HG03039 (cell line): ENCODE results near the gene MYO9A.
"Not testable (repeated sequence)": the region's sequence is repeated elsewhere in the genome, so short reads cannot be mapped to it uniquely, and the experiment has no call there.

Experiments used
- ATAC-seq: cut with Tn5 transposase; IDR thresholded peaks from one replicate; pipeline ENCODE4 v1.9.1; 2021; ENCODE audit warnings: mild to moderate bottlenecking, moderate library complexity; ENCODE audit not compliant: unreplicated experiment

MYO9A gene

DNA sequence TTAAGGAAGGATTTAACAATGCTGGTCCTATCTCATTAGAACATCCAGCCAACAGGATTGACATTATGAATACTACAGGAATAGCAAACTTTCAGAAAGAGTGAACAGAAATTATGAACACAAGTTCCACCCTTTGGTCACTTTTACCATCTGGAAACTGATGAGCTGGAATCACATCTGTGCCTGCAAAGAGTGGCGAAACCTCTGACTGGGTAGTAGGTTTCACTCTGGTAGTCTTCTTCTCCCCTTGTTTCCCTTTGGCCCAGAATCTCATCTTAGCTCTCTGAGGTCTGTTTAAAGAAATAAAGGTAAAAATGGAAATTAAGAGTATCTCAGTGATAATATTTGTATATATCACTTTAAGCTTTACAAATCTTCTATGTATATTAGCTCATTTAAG, 234.5 kb downstream of the MYO9A start:
- no peak for ATAC-seq

DNA sequence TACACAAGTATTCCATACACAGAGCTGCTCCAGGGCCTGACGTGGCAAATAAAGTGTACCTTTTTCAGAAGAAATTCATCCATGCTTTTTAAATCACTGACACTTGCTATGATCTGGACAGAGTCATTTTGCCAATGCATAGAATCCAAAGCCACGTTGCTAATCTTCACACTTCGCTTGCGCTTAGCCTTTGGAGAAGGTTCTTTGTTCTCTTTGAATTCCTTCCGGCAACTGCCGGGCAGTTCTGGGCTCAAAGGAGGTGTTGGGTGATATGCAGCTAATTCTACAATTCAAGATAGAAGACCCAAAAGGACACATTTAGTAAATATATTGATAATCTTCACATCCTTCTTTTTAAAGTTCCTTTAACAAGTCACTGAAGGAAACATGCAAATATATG, 237.7 kb downstream of the MYO9A start:
- no peak for ATAC-seq

DNA sequence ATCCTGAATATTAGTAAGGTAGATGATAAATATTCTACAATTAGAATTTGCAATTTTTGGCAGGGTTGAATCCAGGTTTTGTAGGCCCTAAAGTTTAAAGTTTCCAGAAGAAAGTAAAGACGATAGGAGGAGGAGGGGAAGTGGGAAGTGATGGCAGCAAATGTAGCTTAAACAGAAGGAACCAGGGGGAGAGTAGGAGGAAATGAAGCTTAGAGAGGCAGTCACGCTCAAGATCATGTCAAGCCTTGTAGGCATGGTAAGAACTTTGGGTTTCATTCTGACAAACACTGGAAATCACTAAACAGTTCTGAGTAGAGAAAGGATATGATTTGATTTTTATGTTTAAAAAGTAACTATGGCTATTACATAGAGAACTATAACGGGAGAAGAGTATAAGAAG, 243.7 kb downstream of the MYO9A start:
- ATAC-seq: no peak

DNA sequence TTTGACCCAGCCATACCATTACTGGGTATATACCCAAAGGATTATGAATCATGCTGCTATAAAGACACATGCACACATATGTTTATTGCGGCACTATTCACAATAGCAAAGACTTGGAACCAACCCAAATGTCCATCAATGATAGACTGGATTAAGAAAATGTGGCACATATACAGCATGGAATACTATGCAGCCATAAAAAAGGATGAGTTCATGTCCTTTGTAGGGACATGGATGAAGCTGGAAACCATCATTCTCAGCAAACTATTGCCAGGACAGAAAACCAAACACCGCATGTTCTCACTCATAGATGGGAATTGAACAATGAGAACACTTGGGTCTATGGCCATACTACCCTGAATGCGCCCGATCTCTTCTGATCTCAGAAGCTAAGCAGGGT, 259.7 kb downstream of the MYO9A start:
- not testable (repeated sequence) for ATAC-seq

DNA sequence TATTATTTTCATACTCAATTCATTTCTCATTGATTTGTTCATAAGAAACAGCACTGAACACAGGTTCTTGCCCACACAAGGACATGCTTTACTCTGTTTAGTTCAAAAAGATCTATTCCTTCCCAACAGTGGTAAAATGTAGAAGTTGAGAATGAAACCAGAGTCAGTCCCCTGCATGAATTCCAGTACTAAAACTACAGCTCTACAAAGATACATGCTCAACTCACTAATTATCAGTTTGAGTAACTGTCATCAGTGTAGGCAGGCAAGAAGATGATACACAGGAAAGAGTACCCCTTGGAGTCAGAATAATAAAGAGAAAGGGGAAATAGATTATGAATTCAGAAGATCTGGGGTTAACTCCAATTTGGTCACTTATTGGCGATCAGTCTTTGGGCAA, 264.4 kb downstream of the MYO9A start:
- no peak for ATAC-seq

DNA sequence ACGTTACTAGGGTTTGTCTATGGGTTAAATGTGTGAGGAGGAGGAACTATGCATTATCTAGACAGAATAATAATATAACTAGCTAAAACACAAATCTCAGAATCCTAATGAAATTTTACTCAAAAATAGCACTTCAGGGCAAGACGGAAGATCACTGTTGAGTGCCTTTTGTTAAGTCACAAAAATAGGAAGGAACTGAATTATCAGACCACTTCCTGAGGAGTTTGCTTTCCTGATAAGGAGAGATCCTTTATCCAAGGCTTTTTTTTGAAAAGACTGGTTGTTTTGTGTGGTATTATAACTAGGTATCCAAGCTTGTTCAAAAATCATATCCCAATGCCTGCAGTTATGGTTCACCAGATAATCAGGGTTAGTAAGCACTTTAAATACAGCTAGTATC, 273.0 kb downstream of the MYO9A start:
- ATAC-seq: no peak

DNA sequence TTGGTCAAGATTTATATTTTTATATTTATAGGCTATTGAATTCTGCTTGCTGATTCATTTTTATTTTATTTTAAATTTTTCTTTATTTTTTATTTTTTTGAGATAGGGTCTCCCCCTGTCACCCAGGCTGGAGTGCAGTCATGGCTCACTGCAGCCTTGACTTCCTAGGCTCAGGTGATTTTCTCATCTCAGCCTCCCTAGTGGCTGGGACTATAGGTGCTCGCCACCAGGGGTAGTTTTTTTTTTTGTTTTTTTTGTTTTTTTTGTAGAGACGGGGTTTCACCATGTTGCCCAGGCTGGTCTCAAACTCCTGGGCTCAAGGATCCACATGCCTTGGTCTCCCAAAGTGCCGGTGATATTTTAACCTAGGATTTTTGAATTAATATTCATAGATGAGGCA, 276.4 kb downstream of the MYO9A start:
- no peak for ATAC-seq

DNA sequence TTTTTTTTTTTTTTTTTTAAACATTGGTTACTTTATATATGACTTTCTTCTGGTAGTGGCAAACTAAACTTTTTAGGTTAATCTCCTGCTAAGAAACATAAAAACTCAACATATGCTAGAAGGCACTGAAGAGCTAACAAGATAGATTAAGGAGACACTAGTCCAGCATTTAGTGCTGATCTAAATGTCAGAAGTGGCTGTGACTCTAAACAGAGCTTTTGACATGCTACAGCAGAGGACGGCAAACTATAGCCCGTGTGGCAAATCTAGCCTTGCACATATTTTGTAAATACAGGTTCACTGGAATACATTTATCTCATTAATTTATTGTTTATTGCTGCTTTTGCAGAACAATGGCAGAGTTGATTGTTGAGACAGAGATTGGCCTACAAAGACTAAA, 287.0 kb downstream of the MYO9A start:
- ATAC-seq: no peak

DNA sequence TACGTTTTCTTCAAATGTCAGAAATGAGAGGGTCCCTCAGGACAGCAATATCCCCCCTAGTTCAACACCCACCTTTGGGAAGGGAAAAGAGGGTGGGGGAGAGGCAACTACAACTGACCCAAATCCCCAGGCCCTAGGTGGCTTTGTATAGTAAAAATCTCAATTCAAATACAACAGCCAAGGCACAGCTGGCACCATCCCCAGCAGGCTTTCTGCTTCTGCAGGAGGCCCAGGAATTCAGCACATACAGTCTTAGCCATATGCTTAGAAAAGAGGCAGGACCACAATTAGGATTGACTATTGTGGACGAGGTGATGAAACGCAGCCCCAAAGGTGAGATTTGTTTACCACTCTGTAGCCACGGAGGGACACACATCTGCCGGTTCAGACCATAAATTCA, 291.8 kb downstream of the MYO9A start:
- ATAC-seq: no peak

DNA sequence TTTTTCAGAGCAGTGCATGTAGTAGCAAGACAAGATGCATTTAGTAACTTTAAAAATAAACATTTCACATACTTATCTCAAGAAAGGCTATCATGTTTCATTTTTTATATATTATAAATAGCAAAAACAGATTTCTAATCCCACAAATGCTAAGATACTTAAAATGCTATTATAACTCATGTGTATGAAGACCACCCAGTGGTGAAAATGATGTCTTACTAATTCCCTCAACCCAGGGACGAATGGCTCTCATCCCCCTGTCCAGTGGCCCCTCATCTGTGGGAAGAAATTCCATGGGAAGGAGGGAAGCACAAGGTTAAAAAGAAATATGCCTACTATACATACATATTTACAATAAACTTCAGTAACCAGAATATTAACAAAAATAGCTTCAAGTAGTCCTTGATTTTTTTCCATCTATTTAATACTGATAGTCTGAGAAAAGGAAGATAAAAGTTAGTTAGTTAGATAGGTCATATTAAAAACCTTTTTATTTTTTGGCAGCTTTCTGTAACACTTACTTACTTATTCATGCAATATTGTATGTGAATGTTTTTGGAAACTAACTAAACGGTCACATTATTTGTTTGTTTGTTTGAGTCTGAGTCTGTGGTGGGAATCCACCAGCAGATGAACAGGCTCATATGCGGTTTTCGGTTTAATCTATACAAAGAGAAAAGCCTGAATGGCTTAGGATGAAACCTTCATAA, 292.8 kb downstream of the MYO9A start:
- no peak for ATAC-seq

DNA sequence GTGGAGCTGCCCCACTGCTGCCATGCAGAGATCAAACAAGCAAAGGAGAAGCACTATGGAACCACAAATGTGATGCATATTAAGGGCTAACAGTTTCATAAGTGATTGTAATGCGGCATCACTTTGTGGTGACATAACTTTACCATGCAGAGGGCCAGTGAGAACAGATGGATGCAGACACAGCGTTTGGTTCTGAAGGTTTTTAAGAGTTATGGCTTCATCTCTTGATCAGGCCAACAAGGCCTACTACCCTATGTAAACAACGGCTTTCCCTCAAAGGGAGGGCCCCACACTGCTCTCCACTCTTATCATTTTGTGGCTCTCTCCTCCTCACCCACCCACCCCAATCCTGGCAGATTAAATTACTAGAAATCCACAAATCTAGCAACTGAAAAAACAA, 294.1 kb downstream of the MYO9A start:
- no peak for ATAC-seq

DNA sequence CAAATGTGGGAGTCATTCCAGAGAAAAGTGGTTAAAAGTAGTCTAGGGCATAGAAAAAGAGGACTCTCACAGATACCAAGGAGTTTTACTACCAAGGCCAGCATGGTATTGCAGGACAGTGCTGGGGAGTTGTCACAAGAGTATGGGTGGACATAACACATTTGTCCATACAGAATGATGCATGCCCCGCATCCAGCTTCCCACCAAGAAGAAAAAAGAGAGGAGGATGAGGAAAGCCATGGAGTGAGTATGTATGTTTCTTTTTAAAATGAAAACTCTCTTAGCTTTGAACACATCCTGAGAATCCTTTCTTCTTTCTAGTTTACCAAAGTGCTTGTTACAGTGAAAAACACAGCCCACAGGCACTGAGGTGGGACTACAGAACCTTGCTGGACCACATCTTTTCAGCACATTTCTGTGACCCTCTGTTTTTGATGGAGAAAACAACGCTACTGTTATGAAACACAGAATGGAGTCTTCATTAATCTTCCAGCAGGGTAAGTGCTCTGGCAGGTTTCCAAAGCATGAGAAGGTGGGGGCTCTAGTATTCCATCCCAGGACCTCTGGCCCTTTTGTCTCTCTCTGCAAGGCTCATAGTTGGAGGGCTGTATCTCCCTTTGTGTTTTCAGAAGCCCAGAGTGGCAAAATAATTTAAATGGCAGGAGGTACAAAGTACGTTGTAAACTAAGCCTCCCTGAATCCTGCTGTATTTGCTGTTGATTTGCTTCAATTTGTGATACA, 294.9 kb downstream of the MYO9A start:
- ATAC-seq: no peak

DNA sequence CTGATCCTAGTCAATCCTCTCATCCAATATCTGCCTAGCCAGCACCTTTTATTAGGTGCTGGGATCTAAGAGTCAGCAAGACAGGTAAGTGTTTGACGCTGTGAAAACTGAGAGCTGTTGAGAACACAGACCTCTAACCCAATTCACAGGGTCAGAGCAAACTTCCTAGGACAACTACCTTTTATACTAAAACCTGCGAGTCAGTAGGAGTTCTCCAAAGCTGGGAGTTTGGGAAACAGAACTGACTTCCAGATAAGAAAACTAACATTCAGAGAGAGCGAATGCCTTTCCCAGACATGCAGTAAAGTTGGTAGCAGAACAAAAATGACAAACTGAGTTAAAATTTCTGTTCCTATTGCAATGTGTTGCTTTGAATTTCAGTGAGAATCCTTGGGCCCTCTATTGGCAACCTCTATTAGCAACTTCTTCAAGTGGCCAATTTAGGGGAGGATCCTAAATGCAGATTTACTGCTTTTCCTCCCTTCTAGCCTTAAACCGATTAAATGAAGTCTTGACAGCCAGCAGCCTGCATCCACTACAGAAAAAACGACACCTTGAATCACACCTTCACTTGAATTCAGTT, 296.3 kb downstream of the MYO9A start:
- no peak for ATAC-seq

DNA sequence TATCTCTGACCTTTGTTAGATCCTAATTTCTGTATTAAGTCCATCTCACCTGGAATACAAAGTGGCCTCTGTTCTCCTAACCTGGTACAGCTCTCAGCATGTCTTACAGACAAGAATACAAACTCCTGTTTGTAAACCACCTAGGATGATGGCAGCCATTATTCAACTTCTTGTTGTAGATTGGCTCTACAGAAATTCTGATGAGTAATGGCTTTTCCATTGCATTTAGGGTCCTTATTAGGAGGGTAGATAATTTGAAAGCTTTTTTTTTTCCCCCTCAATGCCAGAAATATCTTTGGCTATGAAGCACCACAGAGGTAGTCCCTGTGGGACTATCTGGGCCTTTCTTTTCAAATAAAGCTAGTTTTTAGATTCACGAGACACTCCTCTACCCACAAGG, 297.8 kb downstream of the MYO9A start:
- ATAC-seq: no peak

DNA sequence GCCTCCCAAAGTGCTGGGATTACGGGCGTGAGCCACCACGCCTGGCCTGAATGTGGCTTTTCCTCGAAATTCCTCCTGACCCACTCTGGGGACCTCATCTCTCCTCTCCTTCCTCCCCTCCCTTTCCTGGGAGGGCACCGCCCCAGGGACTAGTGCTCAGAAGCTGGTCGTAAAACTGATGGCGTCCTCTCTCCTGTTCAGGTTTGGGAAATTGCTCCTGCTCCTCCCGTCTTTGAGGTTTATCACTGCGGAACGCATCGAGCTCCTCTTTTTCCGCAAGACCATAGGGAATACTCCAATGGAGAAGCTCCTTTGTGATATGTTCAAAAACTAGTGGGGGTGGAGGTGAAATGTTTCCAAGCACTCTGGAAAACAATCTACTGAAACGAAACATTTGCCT, 300.6 kb downstream of the MYO9A start:
- no peak for ATAC-seq

DNA sequence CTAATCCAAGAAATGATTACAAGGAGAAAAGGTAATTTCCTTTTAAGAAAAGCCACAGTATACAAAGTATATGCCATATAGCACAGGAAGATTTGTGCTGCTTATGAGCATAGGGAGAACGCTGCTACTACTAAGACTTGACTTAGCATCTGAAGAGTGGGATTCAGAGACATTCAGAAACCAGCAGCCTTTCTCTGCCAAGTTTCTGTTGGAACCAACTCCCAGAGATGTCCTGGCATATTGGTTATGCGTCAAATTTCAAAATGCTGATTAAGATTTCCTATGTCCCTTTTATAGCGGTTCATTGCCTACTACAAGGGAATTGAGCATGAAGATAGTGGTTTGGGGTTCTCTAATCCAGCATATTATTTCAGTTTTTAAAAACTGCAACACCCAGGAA, 302.6 kb downstream of the MYO9A start:
- ATAC-seq: no peak

DNA sequence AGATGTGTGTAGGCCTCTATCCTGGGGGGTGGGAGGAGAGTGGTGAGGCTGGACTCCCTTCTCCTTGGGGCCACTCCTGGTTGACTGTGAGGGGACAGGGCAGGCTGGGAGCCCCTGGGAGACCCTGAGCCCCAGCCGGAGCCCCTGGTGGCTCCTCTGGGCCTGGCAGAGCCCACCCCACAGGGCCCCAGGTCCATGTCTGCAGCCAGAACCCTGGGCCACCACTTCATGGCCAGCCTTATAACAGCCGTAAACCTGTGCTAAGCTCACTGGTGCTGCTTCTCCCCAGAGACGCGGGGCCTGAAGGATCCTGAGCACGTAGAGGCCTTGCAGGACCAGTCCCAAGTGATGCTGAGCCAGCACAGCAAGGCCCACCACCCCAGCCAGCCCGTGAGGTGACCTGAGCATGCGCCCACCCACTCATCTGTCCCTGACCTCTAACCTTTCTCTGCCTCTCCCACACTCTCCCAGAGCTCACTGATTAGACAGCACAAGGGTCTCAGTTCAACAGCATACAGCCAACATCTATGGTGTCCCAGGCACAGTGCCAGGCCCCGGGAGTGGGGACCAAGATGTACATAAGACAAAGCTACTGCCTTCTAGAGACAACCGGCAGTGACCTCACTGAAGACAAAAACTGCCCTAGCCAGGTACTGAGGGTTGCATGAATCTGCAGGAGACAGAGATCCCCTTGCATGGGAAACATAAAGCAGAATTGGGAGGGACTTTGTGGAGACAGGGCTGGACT, 304.1 kb downstream of the MYO9A start:
- ATAC-seq: no peak

DNA sequence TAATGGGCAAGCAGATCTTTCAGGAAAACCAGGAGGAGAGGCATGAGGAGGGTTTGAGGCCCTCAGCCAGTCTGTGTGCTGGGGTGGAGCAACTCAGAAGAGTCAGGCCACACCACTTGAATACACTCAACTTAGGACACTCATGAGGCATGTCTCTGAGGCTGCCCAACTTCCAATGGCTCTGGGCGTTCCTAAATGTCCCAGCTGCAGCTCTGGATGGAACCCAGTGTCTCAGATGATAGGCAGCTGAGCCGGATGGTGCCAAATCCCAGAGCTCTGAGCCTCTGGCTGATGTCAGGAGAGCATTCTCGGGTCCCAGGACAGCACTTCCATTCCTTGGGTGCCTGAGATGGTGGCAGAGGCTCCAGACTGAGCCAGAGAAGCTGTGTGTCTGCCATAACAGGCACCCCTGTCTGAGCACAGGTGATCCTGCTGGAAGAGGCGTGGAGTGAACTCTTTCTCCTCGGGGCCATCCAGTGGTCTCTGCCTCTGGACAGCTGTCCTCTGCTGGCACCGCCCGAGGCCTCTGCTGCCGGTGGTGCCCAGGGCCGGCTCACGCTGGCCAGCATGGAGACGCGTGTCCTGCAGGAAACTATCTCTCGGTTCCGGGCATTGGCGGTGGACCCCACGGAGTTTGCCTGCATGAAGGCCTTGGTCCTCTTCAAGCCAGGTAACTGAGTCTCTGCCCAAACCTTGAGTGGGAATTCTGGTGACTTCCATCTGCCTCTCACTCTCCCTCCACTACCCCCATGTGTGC, 304.8 kb downstream of the MYO9A start:
- no peak for ATAC-seq

DNA sequence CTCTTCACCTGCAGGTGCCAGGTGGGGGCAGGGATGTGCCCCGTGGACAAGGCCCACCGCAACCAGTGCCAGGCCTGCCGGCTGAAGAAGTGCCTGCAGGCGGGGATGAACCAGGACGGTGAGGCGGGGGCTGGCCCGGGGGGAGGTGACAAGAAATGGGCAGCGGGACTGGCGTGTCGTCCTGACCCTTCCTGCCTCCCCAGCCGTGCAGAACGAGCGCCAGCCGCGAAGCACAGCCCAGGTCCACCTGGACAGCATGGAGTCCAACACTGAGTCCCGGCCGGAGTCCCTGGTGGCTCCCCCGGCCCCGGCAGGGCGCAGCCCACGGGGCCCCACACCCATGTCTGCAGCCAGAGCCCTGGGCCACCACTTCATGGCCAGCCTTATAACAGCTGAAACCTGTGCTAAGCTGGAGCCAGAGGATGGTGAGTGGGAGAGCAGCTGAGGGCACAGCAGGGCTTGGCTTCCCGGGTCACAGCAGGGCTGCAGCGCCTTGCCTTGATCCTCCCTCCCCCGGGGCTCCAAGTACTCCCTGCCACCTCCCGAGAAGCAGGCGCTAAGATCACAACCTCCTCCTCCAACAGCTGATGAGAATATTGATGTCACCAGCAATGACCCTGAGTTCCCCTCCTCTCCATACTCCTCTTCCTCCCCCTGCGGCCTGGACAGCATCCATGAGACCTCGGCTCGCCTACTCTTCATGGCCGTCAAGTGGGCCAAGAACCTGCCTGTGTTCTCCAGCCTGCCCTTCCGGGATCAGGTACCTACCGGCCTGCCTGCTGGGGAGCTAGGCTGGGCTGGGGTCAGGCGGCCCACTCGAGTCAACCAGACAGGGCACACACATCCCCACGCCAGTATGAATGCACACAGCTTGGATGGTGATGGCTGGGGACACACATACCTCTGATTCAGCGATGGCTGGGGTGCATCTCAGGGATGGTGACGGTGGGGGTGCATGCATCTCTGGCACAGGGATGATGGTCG, 305.9 kb downstream of the MYO9A start:
- no peak for ATAC-seq
